ENCODE measurements around the gene GABARAPL2. TPM values are rescaled to one million over a fixed set of nuclear protein-coding genes. Genes with fewer than 3 reads are reported as not detected.

GABARAPL2 gene
- polyA plus RNA-seq, 10 donors = 122 to 148 (median 134) TPM

DNA sequence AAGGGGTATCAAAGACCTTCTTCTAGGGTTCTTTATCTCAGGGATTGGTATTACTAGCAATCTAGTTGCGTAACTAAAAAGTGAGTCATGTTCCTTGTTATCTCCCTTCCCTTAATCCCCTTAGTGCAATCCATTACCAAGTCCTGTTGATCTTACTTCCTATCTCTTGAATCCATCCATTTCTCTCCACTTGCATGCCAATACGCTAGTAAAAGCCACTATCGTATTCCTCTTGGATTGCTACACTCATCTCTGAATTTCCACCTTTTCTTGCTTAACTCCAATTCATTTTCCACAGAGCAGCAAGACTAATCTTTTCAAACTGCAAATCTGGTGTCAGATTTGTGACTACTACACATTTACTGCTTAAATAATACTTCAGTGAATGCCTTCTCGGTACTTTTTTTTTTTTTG is 58.7 kb downstream of the GABARAPL2 start:
- DNase-seq = no peak

DNA sequence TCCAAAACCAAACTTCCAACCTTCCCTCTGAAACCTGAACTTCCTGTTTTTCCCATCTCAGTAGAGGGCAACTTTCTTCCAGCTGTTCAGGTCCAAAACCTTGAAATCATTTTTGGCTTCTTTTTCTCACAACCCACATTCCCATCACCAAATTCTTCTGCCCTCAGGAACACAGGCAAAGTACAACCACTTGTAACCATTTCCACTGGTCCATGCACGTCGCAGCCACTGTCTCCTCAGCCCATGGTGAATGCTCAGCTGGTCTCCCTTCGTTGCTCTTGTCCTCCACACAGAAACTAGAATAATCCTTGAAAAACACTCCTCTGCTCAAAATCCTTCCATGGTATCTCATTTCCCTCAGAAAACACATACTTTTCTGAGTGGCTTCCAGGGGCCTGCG is 60.6 kb downstream of the GABARAPL2 start:
- DNase-seq = no peak

Other genes with a start within 250 kb of the GABARAPL2 start
- 100 to 1,000 TPM in 1 of 10 donors, 10 to 100 TPM in 9; 70.9 to 125 (median 91.4) TPM for gene CFDP1, start 132.9 kb upstream of the GABARAPL2 start, polyA plus RNA-seq (ENCODE audit: insufficient read length in 10 of 10)
- 10 to 100 TPM; 12.0 to 24.5 (median 19.6) TPM for gene TMEM170A, start 101.7 kb upstream of the GABARAPL2 start, polyA plus RNA-seq (ENCODE audit: insufficient read length in 10 of 10)
- 1 to 10 TPM; 1.0 to 5.5 (median 3.0) TPM for gene CHST6, start 70.9 kb upstream of the GABARAPL2 start, polyA plus RNA-seq (ENCODE audit: insufficient read length in 10 of 10)
- under 1 TPM in 8 of 10 donors, not detected in 2; 0.05 to 0.43 (median 0.13) TPM for gene CHST5, start 30.3 kb upstream of the GABARAPL2 start, polyA plus RNA-seq (ENCODE audit: insufficient read length in 10 of 10)
- gene TMEM231, start 10.1 kb upstream of the GABARAPL2 start, polyA plus RNA-seq (ENCODE audit: insufficient read length in 10 of 10) = 1 to 10 TPM; 5.3 to 9.6 (median 8.3) TPM
- gene ADAT1, start 56.9 kb downstream of the GABARAPL2 start, polyA plus RNA-seq (ENCODE audit: insufficient read length in 10 of 10) = 10 to 100 TPM; 22.8 to 46.2 (median 32.4) TPM
- gene KARS1, start 81.3 kb downstream of the GABARAPL2 start, polyA plus RNA-seq (ENCODE audit: insufficient read length in 10 of 10) = 100 to 1,000 TPM; 108 to 136 (median 128) TPM
- gene TERF2IP, start 81.4 kb downstream of the GABARAPL2 start, polyA plus RNA-seq (ENCODE audit: insufficient read length in 10 of 10) = 10 to 100 TPM; 55.4 to 71.4 (median 63.1) TPM
- gene CPHXL2, start 110.6 kb downstream of the GABARAPL2 start, polyA plus RNA-seq (ENCODE audit: insufficient read length in 10 of 10) = under 1 TPM in 2 of 10 donors, not detected in 8; 0.11 to 0.31 TPM
- not detected for gene DUXB, start 135.1 kb downstream of the GABARAPL2 start, polyA plus RNA-seq (ENCODE audit: insufficient read length in 10 of 10)
- not detected for gene CPHXL, start 160.1 kb downstream of the GABARAPL2 start, polyA plus RNA-seq (ENCODE audit: insufficient read length in 10 of 10)